Ovary (tissue), 9 donors: ENCODE measurements around the gene PARD3. TPM values are rescaled to one million over a fixed set of nuclear protein-coding genes. Genes with fewer than 3 reads are reported as not detected.

Experiments used
- DNase-seq, 5 donors: peaks; one replicate each; pipeline ENCODE4 v3.0.0-alpha.2; 2019 to 2020
- H3K27ac ChIP-seq, 2 donors: fragments of 200-600 bp; one replicate each; pipeline versions ENCODE4 v1.5.1 to v1.8.0; 2019 to 2022
- H3K27me3 ChIP-seq: fragments of 200-600 bp; one replicate; pipeline ENCODE4 v1.8.0; 2022
- H3K36me3 ChIP-seq: fragments of 200-600 bp; sonication (generic); one replicate; pipeline ENCODE4 v1.5.1; 2019
- H3K4me1 ChIP-seq: one replicate; pipeline ENCODE4 v1.8.1; 2013; ENCODE audit warnings: mild to moderate bottlenecking, moderate library complexity; ENCODE audit not compliant: insufficient read depth
- H3K4me3 ChIP-seq: fragments of 200-600 bp; sonication (generic); one replicate; pipeline ENCODE4 v1.5.1; 2017
- H3K9me3 ChIP-seq, 2 donors: fragments of 200-600 bp in 1 of 2; sonication (generic) in 1 of 2; one replicate each; pipeline versions ENCODE4 v1.5.1 to v1.8.1; 2013 to 2019; ENCODE audit warnings: mild to moderate bottlenecking in 1 of 2, moderate library complexity in 1 of 2
- EP300 ChIP-seq: sonication (generic); formaldehyde crosslinking; IDR thresholded peaks from one replicate; pipeline ENCODE4 v1.6.1; 2017; ENCODE audit warnings: antibody characterized with exemption
- POLR2A ChIP-seq: fragments of 450-650 bp; IDR thresholded peaks from one replicate; pipeline ENCODE4 v1.6.1; 2017; ENCODE audit warnings: antibody characterized with exemption, mild to moderate bottlenecking, moderate library complexity
- WGBS, 3 donors: extraction: QIAGEN DNeasy Blood & Tissue Kit in 1 of 3; methylation state at CpG; one replicate each; pipeline versions ENCODE4 v1.1.5 to v1.1.7; 2013 to 2017; 5-methylcytosine and 5-hydroxymethylcytosine counted together
- intact Hi-C, 4 donors: fragments of 100-400 bp; cut with DNase I; formaldehyde crosslinking; loops; one replicate each; pipeline versions ENCODE4 v1.11.0 to v1.15.1; 2022 to 2023
- polyA plus RNA-seq, 2 donors: library from polyadenylated mRNA; stranded (reverse); fragments of 200-250 nt in 1 of 2; fragments of 350-450 nt in 1 of 2; fragmentation: Illumina TruSeq in 1 of 2; extraction: RNeasy Lipid Tissue Mini Kit (QIAGEN cat#74804) in 1 of 2; gene quantifications; one replicate each; pipeline ENCODE4 v1.2.3, GENCODE V29; 2013 to 2014
- total RNA-seq, 7 donors: library from RNA; depleted of rRNA in 2 of 7; stranded (reverse); fragments of >200 nt in 2 of 7; fragmentation: NEBNext Ultra II Directional in 3 of 7; extraction: Animal tissue kit (Norgen Biotek cat#: 25700) in 3 of 7; gene quantifications; one replicate each; pipeline versions ENCODE4 v1.1.0 to v1.2.4, GENCODE V29; 2016 to 2023
- TF ChIP-seq, protein P1 (sequence below), 3 donors: fragments of 450-650 bp in 2 of 3; fragments of 200-600 bp in 1 of 3; IDR thresholded peaks; one replicate each; pipeline versions ENCODE4 v1.5.1 to v1.8.0; 2016 to 2022; ENCODE audit warnings: antibody characterized with exemption in 3 of 3, mild to moderate bottlenecking in 1 of 3
- donor health status: DM: no; HTN: no; CAD: no; lungs with moderate emphysema.
- donor health status: DM: no; HTN: no; CAD: no.
- donor health status: Bipolar disorder and iron deficiency.
- donor health status: DM: yes; HTN: yes; CAD: no.
- donor health status: DM: no; HTN: no; CAD: no.
- donor health status: DM: yes; HTN: yes; CAD: no.

PARD3 gene
- total and polyA plus RNA-seq, 9 donors: 31.8 to 92.3 (median 67.1) TPM

DNA sequence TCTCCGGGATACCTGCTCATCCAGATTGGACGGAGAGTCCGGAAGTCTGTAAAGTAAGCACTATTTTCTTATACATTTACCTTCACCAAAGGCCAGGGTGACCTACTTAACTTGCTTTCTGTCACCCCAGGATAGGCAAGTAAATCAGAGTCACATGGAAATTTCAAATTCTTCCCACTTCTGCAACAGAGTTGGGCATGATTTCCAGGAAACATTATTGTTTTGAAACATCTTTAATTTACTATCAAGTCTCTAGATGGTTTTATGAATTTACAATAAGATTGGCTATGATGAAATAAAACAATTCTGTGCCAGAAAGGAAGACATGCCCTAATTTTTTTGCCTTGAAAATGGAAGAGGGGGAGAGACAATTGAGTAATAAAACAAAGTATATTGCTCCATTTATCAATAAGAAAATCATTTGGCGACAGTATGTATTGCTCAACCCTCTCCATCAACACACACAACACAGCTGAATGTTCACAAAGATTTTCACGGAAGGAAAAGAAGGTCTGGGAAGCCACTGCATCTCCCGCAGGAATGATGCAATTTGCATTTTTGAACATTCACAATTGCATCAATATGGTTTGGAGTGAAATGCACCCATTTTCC is 702.8 kb downstream of the PARD3 start:
- 83 to 91% (median 84%) methylated on average over 6 of the region's 6 CpGs for WGBS, 3 donors
- intact Hi-C loops: no loop called here
- no peak overlapping the region for H3K4me3 ChIP-seq

DNA sequence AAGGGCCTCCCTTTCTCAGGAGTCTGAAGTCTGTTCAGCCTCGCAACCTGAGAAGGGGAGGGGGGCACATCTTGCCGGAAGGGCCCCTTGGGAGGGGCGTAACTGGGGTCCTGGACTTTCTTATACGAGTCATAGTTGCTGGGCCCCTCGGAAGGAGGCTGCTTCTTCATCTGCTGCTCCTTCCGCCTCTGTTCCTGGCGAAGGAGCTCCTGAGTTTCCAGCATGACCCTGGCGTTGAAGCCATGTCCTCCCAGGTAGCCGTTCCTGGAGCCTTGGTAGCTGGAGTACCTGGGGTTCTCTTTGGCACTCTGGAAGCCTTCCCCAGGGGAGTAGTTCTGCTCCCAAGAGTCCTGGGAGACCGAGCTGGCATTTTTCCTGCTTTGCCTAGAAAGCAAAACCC is 703.9 kb downstream of the PARD3 start:
- no peaks in the 10 kb centered on the region for H3K36me3 ChIP-seq
- no peak overlapping the region for H3K27ac ChIP-seq

More for the DNA sequence above, 702.8 kb downstream of the PARD3 start:
- DNase-seq: no peak
- H3K9me3 ChIP-seq: no peaks in the 10 kb centered on the region
- TF ChIP-seq, protein P1, sequence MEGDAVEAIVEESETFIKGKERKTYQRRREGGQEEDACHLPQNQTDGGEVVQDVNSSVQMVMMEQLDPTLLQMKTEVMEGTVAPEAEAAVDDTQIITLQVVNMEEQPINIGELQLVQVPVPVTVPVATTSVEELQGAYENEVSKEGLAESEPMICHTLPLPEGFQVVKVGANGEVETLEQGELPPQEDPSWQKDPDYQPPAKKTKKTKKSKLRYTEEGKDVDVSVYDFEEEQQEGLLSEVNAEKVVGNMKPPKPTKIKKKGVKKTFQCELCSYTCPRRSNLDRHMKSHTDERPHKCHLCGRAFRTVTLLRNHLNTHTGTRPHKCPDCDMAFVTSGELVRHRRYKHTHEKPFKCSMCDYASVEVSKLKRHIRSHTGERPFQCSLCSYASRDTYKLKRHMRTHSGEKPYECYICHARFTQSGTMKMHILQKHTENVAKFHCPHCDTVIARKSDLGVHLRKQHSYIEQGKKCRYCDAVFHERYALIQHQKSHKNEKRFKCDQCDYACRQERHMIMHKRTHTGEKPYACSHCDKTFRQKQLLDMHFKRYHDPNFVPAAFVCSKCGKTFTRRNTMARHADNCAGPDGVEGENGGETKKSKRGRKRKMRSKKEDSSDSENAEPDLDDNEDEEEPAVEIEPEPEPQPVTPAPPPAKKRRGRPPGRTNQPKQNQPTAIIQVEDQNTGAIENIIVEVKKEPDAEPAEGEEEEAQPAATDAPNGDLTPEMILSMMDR (IDR thresholded peaks at IDR 0.05): no peak
- TF ChIP-seq POLR2A (no peak), EP300 (no peak)
- no peaks in the 10 kb centered on the region for H3K27me3 ChIP-seq
- no peak overlapping the region for H3K27ac ChIP-seq
- H3K4me1 ChIP-seq: peaks cover 7% of the 10 kb centered on the region
- no peaks in the 10 kb centered on the region for H3K36me3 ChIP-seq

DNA sequence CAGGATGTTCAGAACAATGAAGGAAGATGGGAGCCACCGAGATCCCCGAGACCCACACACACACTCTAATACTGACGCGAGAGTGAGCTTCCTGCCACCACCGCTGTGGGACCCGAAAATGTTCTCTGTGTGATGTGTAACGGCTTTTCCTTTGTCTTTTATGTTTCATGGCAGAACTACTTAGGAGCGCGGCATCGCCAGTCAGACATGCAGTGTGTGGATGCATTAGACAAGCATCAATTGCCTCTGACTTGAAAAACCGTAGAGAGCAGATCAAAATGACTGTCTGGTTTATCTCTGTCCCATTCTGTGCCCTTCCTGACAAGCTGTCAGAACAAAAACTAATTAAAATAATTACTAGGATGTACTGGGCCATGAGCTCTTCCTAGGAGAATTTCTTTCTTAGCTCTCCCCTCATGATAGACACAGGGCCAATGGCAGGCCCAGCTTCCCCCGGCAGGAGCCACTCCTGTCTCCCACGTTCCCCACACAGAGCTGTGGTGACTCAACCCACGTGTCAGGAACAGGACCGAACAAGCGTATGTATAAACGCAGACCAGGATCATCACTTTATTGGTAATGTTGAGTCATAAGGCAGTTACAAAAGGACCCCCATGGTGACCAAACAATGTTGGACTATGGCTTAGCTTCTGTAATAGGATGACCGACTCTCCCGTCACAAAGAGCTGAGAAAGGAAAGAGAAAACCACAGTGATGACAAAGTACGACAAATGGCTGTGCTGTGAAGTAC is 705.0 kb downstream of the PARD3 start:
- 91% methylated on average over 20 of the region's 20 CpGs for WGBS, 3 donors
- intact Hi-C loops: no loop called here
- H3K27ac ChIP-seq: no peak overlapping the region
- H3K9me3 ChIP-seq: no peaks in the 10 kb centered on the region
- DNase-seq: no peak
- no peak overlapping the region for H3K4me3 ChIP-seq
- H3K27me3 ChIP-seq: no peaks in the 10 kb centered on the region
- H3K4me1 ChIP-seq: peaks cover under 1% of the 10 kb centered on the region
- TF ChIP-seq EP300: no peak
- TF ChIP-seq, protein P1 (IDR thresholded peaks at IDR 0.05): no peak
- no peaks in the 10 kb centered on the region for H3K36me3 ChIP-seq

More for the DNA sequence above, 703.9 kb downstream of the PARD3 start:
- intact Hi-C loops: no loop called here
- Histone ChIP-seq H3K9me3 (no peaks in the 10 kb centered on the region), H3K4me3 (no peak overlapping the region), H3K27me3 (no peaks in the 10 kb centered on the region), H3K4me1 (no peaks in the 10 kb centered on the region)
- no peak for DNase-seq
- WGBS, 3 donors: 91 to 96% (median 93%) methylated on average over 10 of the region's 10 CpGs
- TF ChIP-seq POLR2A: no peak
- TF ChIP-seq, protein P1 (IDR thresholded peaks at IDR 0.05): no peak
- no peak for TF ChIP-seq EP300

DNA sequence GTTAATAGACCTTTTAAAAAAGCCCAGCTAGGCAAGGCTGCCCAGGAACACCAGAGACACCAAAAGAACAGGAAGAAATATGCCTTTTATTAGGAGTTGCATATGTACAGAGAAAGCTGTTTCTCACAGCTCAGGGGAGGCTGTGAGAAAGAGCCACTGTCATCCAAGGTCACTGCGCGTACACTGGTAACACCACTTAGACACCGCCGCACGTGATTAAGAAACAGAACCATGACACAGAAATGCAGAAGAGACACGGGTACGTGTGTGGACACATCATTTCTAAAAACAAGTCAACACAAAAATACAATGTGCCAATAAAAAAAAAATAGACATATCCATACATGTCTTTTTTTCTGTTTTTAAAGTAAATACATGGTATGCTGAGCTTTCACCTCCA is 705.6 kb downstream of the PARD3 start:
- Histone ChIP-seq H3K36me3 (no peaks in the 10 kb centered on the region), H3K27me3 (no peaks in the 10 kb centered on the region), H3K4me1 (peaks cover 4% of the 10 kb centered on the region), H3K9me3 (no peaks in the 10 kb centered on the region), H3K27ac (no peak overlapping the region), H3K4me3 (no peak overlapping the region)
- intact Hi-C loops: no loop called here
- 90 to 92% (median 91%) methylated on average over 7 of the region's 7 CpGs for WGBS, 3 donors
- TF ChIP-seq EP300 (no peak), POLR2A (no peak)
- TF ChIP-seq, protein P1 (IDR thresholded peaks at IDR 0.05): no peak
- DNase-seq: no peak
